GM21447 (cell line): ENCODE data around the gene CTR9.
A peak's percentile ranks its signal among the peaks of the same experiment; 100 is the strongest.
"Not testable (repeated sequence)": the region's sequence is repeated elsewhere in the genome, so short reads cannot be mapped to it uniquely, and the experiment has no call there.

Experiments used
- ATAC-seq: cut with Tn5 transposase; IDR thresholded peaks from one replicate; pipeline ENCODE4 v1.9.1; 2021; ENCODE audit not compliant: unreplicated experiment

The CTR9 gene

GRCh38 chr11:10813945-10814344 lies 62.9 kb downstream of the CTR9 start:
- ATAC-seq = no peak

DNA sequence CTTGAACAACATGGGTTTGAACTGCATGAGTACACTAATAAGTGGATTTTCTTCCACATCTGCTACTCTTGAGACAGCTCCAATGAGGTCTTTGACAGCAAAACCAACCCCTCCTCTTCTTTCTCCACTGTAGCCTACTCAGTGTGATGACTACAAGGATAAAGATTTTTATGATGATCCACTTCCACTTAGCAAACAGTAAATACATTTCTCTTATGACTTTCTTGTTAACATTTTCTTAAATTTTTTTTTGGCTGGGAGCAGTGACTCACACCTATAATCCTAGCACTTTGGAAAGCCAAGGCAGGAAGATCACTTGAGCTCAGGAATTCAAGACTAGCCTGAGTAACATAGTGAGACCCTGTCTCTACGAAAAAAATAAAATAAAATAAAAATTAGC lies 67.5 kb downstream of the CTR9 start:
- ATAC-seq = no peak

- not testable (repeated sequence) for ATAC-seq
Measured at GRCh38 chr11:10822491-10822890, 71.4 kb downstream of the CTR9 start.

DNA sequence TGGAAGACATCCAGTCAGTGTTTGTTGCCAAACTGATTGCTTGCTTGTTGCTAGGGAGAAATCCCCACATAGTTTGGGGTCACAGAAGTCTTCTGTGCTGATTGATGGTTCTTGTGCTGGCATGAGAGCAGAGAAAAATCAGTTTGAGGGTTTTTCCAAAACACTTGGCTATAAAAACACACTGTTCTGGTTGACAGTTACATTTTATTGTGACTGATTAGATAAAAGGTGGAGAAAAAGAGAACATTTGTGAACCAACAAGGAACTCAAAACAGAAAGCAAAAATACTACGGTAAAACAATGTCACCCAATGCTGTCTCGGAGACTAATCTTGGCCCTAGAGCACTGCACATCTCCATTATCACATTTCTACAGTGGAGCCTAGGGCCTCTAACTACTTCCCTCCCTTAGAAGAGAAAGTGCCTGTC lies 72.1 kb downstream of the CTR9 start:
- no peak for ATAC-seq

DNA sequence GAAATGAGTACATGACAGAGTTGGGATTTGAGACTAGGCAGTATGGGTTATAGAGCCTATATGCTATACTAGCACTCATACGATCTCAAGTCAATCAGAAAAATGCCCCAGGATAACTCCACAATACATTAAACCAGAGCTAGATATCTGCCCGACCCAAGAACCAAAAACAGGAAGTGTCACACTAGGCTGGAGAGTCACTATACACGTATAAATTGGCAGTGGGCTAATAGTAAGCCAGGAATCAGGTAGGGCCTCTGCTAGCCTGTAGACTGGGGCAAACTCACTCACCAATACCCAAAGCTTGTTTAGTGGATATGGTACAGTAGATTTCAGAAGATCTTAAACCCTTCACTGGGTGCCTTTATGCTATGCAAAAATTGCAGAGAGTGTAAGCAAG lies 73.8 kb downstream of the CTR9 start:
- ATAC-seq = peak; percentile 73

DNA sequence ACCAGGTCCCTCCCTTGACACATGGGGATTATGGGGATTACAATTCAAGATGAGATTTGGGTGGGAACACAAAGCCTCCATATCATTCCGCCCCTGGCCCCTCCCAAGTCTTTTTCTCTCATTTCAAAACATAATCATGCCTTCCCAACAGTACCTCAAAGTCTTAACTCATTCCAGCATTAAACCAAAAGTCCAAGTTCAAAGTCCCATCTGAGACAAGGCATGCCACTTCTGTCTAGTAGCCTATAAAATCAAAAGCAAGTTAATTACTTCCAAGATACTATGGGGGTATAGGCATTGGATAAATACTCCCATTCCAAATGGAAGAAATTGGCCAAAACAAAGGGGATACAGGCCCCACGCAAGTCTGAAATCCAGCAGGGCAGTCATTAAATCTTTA lies 77.4 kb downstream of the CTR9 start:
- ATAC-seq = no peak

GRCh38 chr11:10829139-10829538 lies 78.1 kb downstream of the CTR9 start:
- no peak for ATAC-seq
